H9 (cell line): ENCODE results near the gene AMMECR1. TPM values are rescaled to one million over a fixed set of nuclear protein-coding genes. Genes with fewer than 3 reads are reported as not detected.

Source experiments
- DNase-seq: peaks from one replicate; pipeline ENCODE4 v3.0.0-alpha.2; 2017
- H2AFZ ChIP-seq: one replicate; pipeline ENCODE4 v1.6.1; 2013; ENCODE audit warnings: mild to moderate bottlenecking, low read length, control low read depth, moderate library complexity
- H2AK5ac ChIP-seq: 2 replicates; pipeline ENCODE4 v1.6.1; 2013; ENCODE audit warnings: low read length, control low read depth, mixed read lengths; ENCODE audit not compliant: insufficient read length
- H2BK120ac ChIP-seq: one replicate; pipeline ENCODE4 v1.6.1; 2013; ENCODE audit warnings: low read depth, mild to moderate bottlenecking, low read length, control low read depth, inconsistent platforms; ENCODE audit not compliant: poor library complexity, severe bottlenecking
- H2BK12ac ChIP-seq: 2 replicates; pipeline ENCODE4 v1.6.1; 2013; ENCODE audit warnings: low read length, control low read depth, mixed read lengths, low read depth; ENCODE audit not compliant: insufficient read length
- H2BK15ac ChIP-seq: 2 replicates; pipeline ENCODE4 v1.6.1; 2013; ENCODE audit warnings: low read depth, low read length, control low read depth
- H2BK20ac ChIP-seq: one replicate; pipeline ENCODE4 v1.6.1; 2013; ENCODE audit warnings: low read depth, mild to moderate bottlenecking, low read length, control low read depth, inconsistent platforms; ENCODE audit not compliant: poor library complexity, severe bottlenecking
- H2BK5ac ChIP-seq: 2 replicates; pipeline ENCODE4 v1.6.1; 2013; ENCODE audit warnings: low read length, control low read depth, mixed read lengths; ENCODE audit not compliant: insufficient read length
- H3K14ac ChIP-seq: 2 replicates; pipeline ENCODE4 v1.6.1; 2013; ENCODE audit warnings: low read length, control low read depth; ENCODE audit not compliant: insufficient read depth
- H3K18ac ChIP-seq: 2 replicates; pipeline ENCODE4 v1.6.1; 2013; ENCODE audit warnings: low read depth, mild to moderate bottlenecking, mixed read lengths, low read length, control low read depth; ENCODE audit not compliant: insufficient read length
- H3K23ac ChIP-seq: 2 replicates; pipeline ENCODE4 v1.6.1; 2013; ENCODE audit warnings: low read length, control low read depth, mixed read lengths, low read depth; ENCODE audit not compliant: insufficient read length
- H3K23me2 ChIP-seq: 2 replicates; pipeline ENCODE4 v1.6.1; 2013; ENCODE audit warnings: low read depth, mild to moderate bottlenecking, mixed read lengths, low read length, control low read depth; ENCODE audit not compliant: insufficient read length, poor library complexity, severe bottlenecking
- H3K27ac ChIP-seq: 2 replicates; pipeline ENCODE4 v1.5.1; 2013; ENCODE audit warnings: low read length, control low read depth, mixed read lengths, low read depth; ENCODE audit not compliant: insufficient read length
- H3K27me3 ChIP-seq: 2 replicates; pipeline ENCODE4 v1.6.1; 2013; ENCODE audit warnings: low read length, control low read depth, inconsistent platforms; ENCODE audit not compliant: insufficient read depth
- H3K4ac ChIP-seq: 2 replicates; pipeline ENCODE4 v1.6.1; 2013; ENCODE audit warnings: low read depth, mild to moderate bottlenecking, control low read depth, inconsistent platforms, low read length, moderate library complexity
- H3K4me1 ChIP-seq: 2 replicates; pipeline ENCODE4 v1.6.1; 2013; ENCODE audit warnings: low read length, control low read depth, inconsistent platforms; ENCODE audit not compliant: insufficient read depth
- H3K4me2 ChIP-seq: 2 replicates; pipeline ENCODE4 v1.6.1; 2013; ENCODE audit warnings: low read length, control low read depth, mixed read lengths; ENCODE audit not compliant: insufficient read length, insufficient read depth
- H3K56ac ChIP-seq: 2 replicates; pipeline ENCODE4 v1.6.1; 2013; ENCODE audit warnings: low read depth, mild to moderate bottlenecking, mixed read lengths, low read length, control low read depth; ENCODE audit not compliant: insufficient read length
- H3K79me1 ChIP-seq: 2 replicates; pipeline ENCODE4 v1.6.1; 2013; ENCODE audit warnings: low read depth, mild to moderate bottlenecking, moderate library complexity, low read length, control low read depth, inconsistent platforms; ENCODE audit not compliant: insufficient read depth, poor library complexity, severe bottlenecking
- H3K79me2 ChIP-seq: 2 replicates; pipeline ENCODE4 v1.6.1; 2013; ENCODE audit warnings: low read length, control low read depth, inconsistent platforms; ENCODE audit not compliant: insufficient read depth
- H3K9ac ChIP-seq: 2 replicates; pipeline ENCODE4 v1.6.1; 2013; ENCODE audit warnings: low read length, control low read depth, mixed read lengths; ENCODE audit not compliant: insufficient read length; ENCODE audit errors: extremely low read depth
- H3K9me3 ChIP-seq: one replicate; pipeline ENCODE4 v1.6.1; 2013; ENCODE audit warnings: low read depth, low read length, inconsistent platforms; ENCODE audit not compliant: control insufficient read depth
- H3T11ph ChIP-seq: one replicate; pipeline ENCODE4 v1.6.1; 2013; ENCODE audit warnings: mild to moderate bottlenecking, low read length, control low read depth, inconsistent platforms
- H4K20me1 ChIP-seq: one replicate; pipeline ENCODE4 v1.6.1; 2013; ENCODE audit not compliant: control insufficient read depth, insufficient read length, insufficient read depth
- H4K5ac ChIP-seq: 2 replicates; pipeline ENCODE4 v1.6.1; 2013; ENCODE audit warnings: low read depth, mild to moderate bottlenecking, mixed read lengths, low read length, control low read depth; ENCODE audit not compliant: insufficient read length
- H4K8ac ChIP-seq: replicated peaks from 2 replicates; pipeline ENCODE4 v1.6.1; 2013; ENCODE audit warnings: low read length, control low read depth, mixed read lengths, low read depth; ENCODE audit not compliant: insufficient read length
- H4K91ac ChIP-seq: 2 replicates; pipeline ENCODE4 v1.6.1; 2013; ENCODE audit warnings: low read depth, mild to moderate bottlenecking, moderate library complexity, mixed read lengths, low read length, control low read depth; ENCODE audit not compliant: insufficient read length
- H3K27ac Mint-ChIP-seq, 3 experiments: 2 replicates in 2 of 3; 3 replicates in 1 of 3; pipeline ENCODE4 v1.8.0; 2020 to 2021; ENCODE audit warnings: mixed read lengths in 3 of 3, mild to moderate bottlenecking in 1 of 3, moderate library complexity in 1 of 3
- H3K27me3 Mint-ChIP-seq: 2 replicates; pipeline ENCODE4 v1.8.0; 2021; ENCODE audit warnings: low read depth, mild to moderate bottlenecking, moderate library complexity, mixed read lengths
- H3K36me3 Mint-ChIP-seq, 3 experiments: 2 replicates in 2 of 3; 3 replicates in 1 of 3; pipeline ENCODE4 v1.8.0; 2020 to 2021; ENCODE audit warnings: low read depth in 3 of 3, mixed read lengths in 3 of 3; ENCODE audit not compliant: insufficient read depth in 1 of 3
- H3K4me1 Mint-ChIP-seq, 2 experiments: 2 replicates each; pipeline ENCODE4 v1.8.0; 2020; ENCODE audit warnings: mixed read lengths in 2 of 2
- H3K4me3 Mint-ChIP-seq, 2 experiments: 2 replicates in 1 of 2; 3 replicates in 1 of 2; pipeline ENCODE4 v1.8.0; 2020 to 2021; ENCODE audit warnings: mild to moderate bottlenecking in 2 of 2, mixed read lengths in 2 of 2, moderate library complexity in 1 of 2
- H3K9me3 Mint-ChIP-seq, 2 experiments: 2 replicates in 1 of 2; 3 replicates in 1 of 2; pipeline ENCODE4 v1.8.0; 2020; ENCODE audit warnings: mild to moderate bottlenecking in 2 of 2, mixed read lengths in 2 of 2, moderate library complexity in 1 of 2
- CTCF ChIP-seq: fragments of 200-600 bp; sonication (generic); conservative IDR thresholded peaks from 3 replicates; pipeline ENCODE4 v1.8.0; 2021; ENCODE audit warnings: antibody characterized with exemption, mild to moderate bottlenecking
- WGBS: extraction: QIAGEN DNeasy Blood & Tissue Kit; methylation state at CpG from one replicate; pipeline ENCODE4 v1.1.7; 2013; ENCODE audit warnings: missing lambda C conversion rate, low lambda C conversion rate, mixed read lengths; ENCODE audit not compliant: insufficient read length; ENCODE audit errors: extremely low coverage; 5-methylcytosine and 5-hydroxymethylcytosine counted together
- total RNA-seq: library from RNA; stranded (reverse); gene quantifications from 2 replicates; pipeline ENCODE4 v1.2.1, GENCODE V29; 2021

The AMMECR1 gene
- total RNA-seq, 1 experiment from 2014 or later = 28.5 TPM

GRCh38 chrX:110320381-110320987, 2.6 kb upstream of the AMMECR1 start:
- Histone ChIP-seq H4K91ac (no peak overlapping the region), H3K4ac (no peak overlapping the region; the same call in 1 of the 2 replicates), H3K4me2 (no peak overlapping the region), H4K20me1 (no peaks in the 10 kb centered on the region), H2BK5ac (no peak overlapping the region), H3K9ac (no peak overlapping the region), H3K9me3 (no peaks in the 10 kb centered on the region), H2BK20ac (no peak overlapping the region), H3K14ac (no peak overlapping the region), H3K4me1 (peaks cover 2% of the 10 kb centered on the region; the same call in 1 of the 2 replicates), H3K79me2 (no peaks in the 10 kb centered on the region; the same call in 1 of the 2 replicates), H4K5ac (no peak overlapping the region), H2AFZ (no peak overlapping the region), H2BK15ac (no peak overlapping the region), H3K27me3 (no peaks in the 10 kb centered on the region), H3K27ac (no peak overlapping the region), H2BK12ac (no peak overlapping the region), H2AK5ac (no peak overlapping the region), H3T11ph (no peak overlapping the region), H3K79me1 (no peaks in the 10 kb centered on the region), H3K23ac (no peak overlapping the region), H3K56ac (no peak overlapping the region), H4K8ac (no peak overlapping the region), H2BK120ac (no peak overlapping the region), H3K23me2 (peaks cover 10% of the 10 kb centered on the region), H3K18ac (no peak overlapping the region)
- Mint-ChIP-seq H3K4me3 (no peak overlapping the region), H3K27ac (peak overlapping the region in 2 of 3 experiments; percentile 49 to 57; a peak in 3 of 7 replicates), H3K36me3 (no peaks in the 10 kb centered on the region), H3K4me1 (peaks cover 50 to 57% of the 10 kb centered on the region in 2 experiments), H3K9me3 (peaks cover 0 to 2% of the 10 kb centered on the region in 2 experiments; a peak in 1 of 5 replicates), H3K27me3 (no peaks in the 10 kb centered on the region)
- no peak for DNase-seq
- no CpG with 5 or more reads among the region's 3 CpGs for WGBS
- no peak for TF ChIP-seq CTCF
